Activated CD4-positive, alpha-beta T cell treated with anti-CD3 and anti-CD28 coated beads, Interleukin-10, Interleukin-2, amounts not matched to agents 100 ng/mL and 50 ng/mL, durations not matched to agents 16 hours and 8 hours (primary cell): ENCODE data around the gene LOXHD1.
A peak's percentile ranks its signal among the peaks of the same experiment; 100 is the strongest.

Experiments used
- DNase-seq: peaks from one replicate; pipeline ENCODE4 v3.0.0-alpha.2; 2020

The LOXHD1 gene

DNA sequence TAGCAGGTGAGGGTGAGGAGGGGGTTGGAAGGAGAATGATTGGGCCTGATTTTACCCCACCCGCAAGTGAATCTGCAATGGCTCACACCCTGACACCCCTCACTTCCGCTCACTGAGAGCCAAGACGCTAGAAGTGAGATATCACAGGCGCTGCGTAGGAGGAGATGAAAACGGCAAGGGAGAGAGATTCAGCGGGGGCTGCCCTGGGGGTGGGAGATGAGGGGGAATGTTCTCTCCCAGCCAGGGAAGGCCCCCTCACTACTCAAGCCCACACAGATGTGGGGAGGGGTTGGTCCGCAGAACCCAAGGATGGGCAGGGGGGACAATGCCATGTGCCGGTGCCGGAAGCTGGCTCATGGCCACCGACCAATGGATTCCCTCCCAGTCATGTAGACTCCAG is 32.9 kb downstream of the LOXHD1 start:
- no peak for DNase-seq

- DNase-seq, result peak; percentile 26
Observed at GRCh38 chr18:46623541-46623940, 33.5 kb downstream of the LOXHD1 start.

- peak; percentile 4 for DNase-seq
Observed at GRCh38 chr18:46622999-46623398, 34.0 kb downstream of the LOXHD1 start.

DNA sequence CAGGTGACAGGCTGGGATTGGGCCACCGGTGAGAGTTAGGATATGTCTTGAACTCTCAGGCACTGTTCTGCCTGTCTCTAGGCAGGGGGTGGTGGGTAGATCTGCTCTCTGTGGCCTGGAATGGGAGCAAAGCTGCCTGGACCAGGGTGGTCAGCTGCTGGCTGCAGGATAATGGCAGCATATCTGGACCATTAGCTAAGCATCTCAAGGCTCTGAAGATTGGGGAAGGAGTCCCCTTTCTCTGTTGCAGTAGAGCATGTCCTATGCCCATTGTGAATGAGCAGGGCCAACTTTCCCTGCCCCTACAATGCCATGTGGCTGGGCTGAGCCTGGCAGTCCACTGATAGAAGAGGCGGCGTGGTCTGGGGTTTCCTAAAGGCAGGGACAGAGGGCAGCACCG is 34.6 kb downstream of the LOXHD1 start:
- DNase-seq, result no peak

DNA sequence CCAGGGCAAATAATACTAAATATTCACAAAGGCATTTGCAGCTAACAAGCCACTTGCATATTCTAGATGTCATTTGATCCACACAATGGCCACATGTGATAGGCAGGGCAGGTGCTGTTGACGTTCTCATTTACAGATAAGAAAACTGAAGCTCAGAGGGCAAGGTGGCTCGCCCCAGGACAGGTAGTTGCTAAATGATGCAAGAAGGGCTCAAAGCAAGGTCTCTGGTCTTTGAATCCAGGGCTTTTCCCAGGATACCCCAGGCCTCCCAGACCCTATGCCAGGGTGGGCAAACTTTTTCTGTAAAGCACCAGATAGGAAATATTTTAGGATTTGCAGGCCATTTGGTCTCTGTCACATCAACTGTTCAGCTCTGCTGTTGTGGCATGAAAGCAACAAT is 35.1 kb downstream of the LOXHD1 start:
- DNase-seq, result no peak

DNA sequence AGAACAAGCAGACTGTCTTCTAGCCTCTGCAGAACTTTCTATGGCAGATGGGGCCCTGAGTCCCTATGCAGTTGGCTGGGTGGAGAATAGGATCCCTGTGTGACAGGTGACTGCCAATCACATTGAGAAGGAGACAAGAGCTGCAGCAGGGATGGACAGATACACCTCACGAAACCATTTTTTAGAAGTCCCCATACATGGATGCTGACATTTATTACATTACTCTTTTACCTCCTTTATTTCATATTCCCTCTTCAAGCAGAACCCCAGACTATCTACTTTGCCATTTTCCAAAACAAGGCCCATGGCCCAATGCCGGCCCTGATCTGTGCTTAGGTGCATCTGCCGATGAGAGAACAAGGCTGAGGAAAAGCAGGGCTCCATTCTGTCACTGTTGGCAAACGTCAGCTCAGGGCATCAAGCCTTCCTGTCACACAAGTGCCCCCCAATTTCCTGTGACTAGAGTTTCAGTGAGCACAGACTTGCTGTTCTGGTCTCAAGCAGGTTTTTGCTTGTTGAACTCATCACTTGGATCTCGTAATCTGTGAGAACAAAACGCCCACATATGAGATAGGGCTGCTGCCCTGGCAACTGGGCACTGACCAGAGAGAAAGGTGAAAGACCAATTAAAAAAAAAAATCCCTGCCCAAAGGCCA is 35.8 kb downstream of the LOXHD1 start:
- DNase-seq, result no peak

- no peak for DNase-seq
Observed at GRCh38 chr18:46619559-46619958, 37.5 kb downstream of the LOXHD1 start.

- no peak for DNase-seq
Observed at GRCh38 chr18:46615720-46616119, 41.3 kb downstream of the LOXHD1 start.

- no peak for DNase-seq
Observed at GRCh38 chr18:46609048-46609447, 48.0 kb downstream of the LOXHD1 start.

GRCh38 chr18:46607926-46608325 is 49.1 kb downstream of the LOXHD1 start:
- no peak for DNase-seq

- no peak for DNase-seq
Observed at GRCh38 chr18:46601141-46601805, 55.7 kb downstream of the LOXHD1 start.

DNA sequence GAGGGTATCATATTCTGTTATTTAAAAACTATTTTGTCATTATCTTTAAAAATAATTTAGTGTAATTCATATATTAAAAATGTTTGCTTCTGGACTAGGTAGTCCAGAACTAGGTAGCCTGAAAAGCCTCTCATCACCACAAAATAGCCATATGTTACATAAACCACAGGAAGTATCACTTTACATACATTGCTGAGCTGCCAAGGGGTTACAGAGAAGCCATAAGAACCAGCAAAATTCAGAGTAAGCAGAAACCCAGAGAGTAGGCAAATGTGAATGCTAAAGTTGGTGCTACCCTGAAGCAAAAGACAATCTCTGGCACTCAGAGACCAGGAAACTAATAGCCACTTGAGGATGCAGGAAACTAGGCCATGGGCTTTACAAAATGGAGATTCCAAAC is 60.9 kb downstream of the LOXHD1 start:
- peak; percentile 9 for DNase-seq

- no peak for DNase-seq
Observed at GRCh38 chr18:46591783-46592391, 65.1 kb downstream of the LOXHD1 start.

DNA sequence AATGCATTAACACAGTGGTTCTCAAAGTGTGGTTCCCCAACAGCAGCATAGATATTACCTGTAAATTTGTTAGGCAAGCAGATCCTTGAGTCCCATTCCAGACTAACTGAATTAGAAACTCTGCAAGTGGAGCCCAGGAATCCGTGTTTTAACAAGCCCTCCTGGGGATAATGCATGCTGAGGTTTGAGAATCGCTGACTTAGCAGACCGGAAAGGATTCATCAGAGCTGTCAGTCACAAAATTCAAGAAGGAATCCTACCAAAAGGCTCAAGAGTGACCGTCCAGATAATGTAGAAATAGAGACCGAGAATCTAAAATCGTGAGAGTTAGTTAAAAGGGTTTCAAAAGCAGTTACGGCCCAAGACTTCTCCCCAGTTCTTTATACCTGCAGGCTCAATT is 66.9 kb downstream of the LOXHD1 start:
- no peak for DNase-seq

GRCh38 chr18:46588971-46589660 is 67.9 kb downstream of the LOXHD1 start:
- DNase-seq, result no peak

- DNase-seq, result no peak
Observed at GRCh38 chr18:46587600-46587999, 69.4 kb downstream of the LOXHD1 start.

DNA sequence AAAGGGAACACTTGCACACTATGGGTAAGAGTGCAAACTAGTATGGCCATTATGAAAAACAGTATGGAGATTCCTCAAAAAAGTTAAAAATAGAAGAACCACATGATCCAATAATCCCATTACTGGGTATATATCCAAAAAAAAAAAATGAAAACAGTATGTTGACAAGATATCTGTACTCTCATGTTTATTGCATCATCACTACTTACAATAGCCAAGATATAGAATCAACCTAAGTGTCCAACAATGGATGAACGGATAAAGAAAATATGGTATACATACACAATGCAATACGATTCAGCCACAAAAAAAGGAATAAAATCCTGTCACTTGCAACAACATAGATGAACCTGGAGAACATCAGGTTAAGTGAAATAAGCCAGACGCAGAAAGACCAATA is 73.3 kb downstream of the LOXHD1 start:
- no peak for DNase-seq

- DNase-seq, result no peak
Observed at GRCh38 chr18:46581648-46582047, 75.4 kb downstream of the LOXHD1 start.

DNA sequence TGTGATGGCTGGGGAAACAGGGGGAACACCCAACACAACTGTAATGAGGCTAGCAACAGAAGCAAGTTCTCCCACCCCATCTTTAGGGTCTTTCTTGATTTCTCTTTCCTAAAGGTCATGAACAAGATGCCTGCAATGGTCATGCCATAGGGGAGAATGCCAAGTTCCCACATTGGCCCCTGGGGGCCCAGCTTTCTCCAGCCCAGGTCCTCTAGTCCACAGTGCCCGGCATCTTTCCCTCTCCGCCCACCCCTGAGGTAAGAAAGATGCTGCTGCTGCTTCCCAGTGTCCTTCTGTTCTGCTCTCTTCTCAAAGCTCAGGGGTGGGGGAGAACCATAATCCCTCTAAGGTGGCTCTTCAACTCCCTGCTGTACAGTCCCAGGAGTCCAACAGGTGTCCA is 78.0 kb downstream of the LOXHD1 start:
- no peak for DNase-seq

DNA sequence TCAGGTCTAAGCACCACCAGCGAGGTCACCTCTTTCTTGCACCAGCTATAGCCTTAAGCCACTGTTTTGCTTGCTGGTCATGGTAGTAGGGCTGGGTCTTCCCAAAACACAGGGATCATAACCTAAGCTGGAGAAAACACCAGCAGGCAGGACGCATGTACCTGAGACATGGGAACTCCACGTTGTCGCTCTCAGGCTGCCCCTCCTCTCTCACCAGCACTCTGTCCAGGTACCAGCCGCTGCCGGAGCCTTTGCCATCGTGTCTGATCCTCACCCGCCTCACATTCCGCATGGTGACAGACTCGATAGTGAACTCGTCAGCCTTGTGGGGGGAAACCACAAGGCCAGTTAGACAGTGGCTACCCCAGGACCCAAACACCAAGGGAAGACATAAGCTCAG is 79.5 kb downstream of the LOXHD1 start:
- DNase-seq, result no peak

DNA sequence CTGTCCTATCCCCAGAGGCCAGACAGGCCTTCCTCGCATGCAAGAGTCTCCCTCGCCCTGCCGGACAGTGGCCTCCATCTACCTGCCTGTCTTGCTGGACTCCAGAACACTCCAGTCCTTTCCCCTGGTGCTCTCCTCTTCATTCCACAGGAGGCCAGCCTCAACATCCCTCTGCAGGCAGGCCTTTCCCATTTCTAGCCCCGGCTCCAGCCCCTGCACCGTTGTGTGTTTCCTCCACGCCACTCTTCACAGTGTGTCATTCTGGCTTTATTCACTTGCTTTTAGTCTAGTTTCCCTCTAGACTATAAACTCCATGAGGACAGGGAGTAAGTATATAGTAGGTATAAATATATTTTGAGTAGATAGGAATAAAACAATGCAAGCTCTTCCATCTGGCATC is 81.2 kb downstream of the LOXHD1 start:
- DNase-seq, result no peak

- DNase-seq, result no peak
Observed at GRCh38 chr18:46574743-46575115, 82.3 kb downstream of the LOXHD1 start.

- no peak for DNase-seq
Observed at GRCh38 chr18:46574000-46574742, 82.8 kb downstream of the LOXHD1 start.
